GM12878 (cell line): ENCODE results near the gene ABRACL. TPM values are rescaled to one million over a fixed set of nuclear protein-coding genes. Genes with fewer than 3 reads are reported as not detected.

Source experiments
- ATAC-seq: fragments of 200-7000 bp; cut with Tn5 transposase; 3 replicates; pipeline ENCODE4 v1.9.1; 2020; ENCODE audit warnings: mild to moderate bottlenecking, moderate library complexity
- BruUV-seq: library from RNA; stranded (reverse); fragments of 400-500 nt; replicated peaks from 2 replicates; lab custom pipeline; 2021; lab: Mats Ljungman, UMichigan
- CTCF ChIA-PET: fragments of 300-600 bp; sonication (Branson Sonifier 250); formaldehyde crosslinking; extraction: SDS; loops from one replicate; lab custom pipeline; 2021; ENCODE audit warnings: inconsistent platforms; lab: Yijun Ruan, JAX
- POLR2A ChIA-PET: fragments of 350-600 bp; formaldehyde crosslinking; extraction: SDS; loops from one replicate; lab custom pipeline; 2021; ENCODE audit warnings: inconsistent platforms; lab: Charles Lee
- RAD21 ChIA-PET: fragments of 300-600 bp; sonication (Branson Sonifier 250); formaldehyde crosslinking; loops from one replicate; lab custom pipeline; 2023; ENCODE audit warnings: antibody characterized with exemption; ENCODE audit not compliant: unreplicated experiment; lab: Charles Lee
- SMC1A ChIA-PET: fragments of 300-600 bp; sonication (Branson Sonifier 250); formaldehyde crosslinking; loops from one replicate; lab custom pipeline; 2023; ENCODE audit not compliant: unreplicated experiment, uncharacterized antibody; lab: Charles Lee
- DNase-seq: peaks from one replicate; pipeline ENCODE4 v3.0.0-alpha.2; 2011; ENCODE audit warnings: low read depth, low spot score
- FAIRE-seq: peaks from 3 replicates; lab custom pipeline; 2011; peaks lifted over from hg19 to GRCh38; lab: Jason Lieb, UNC
- H2AFZ ChIP-seq: 2 replicates; pipeline ENCODE4 v1.6.0; 2011; ENCODE audit warnings: low read depth, low read length, control low read depth; ENCODE audit not compliant: control insufficient read depth
- H3K27ac ChIP-seq: 2 replicates; pipeline ENCODE4 v1.5.1; 2011; ENCODE audit warnings: control low read depth; ENCODE audit not compliant: control insufficient read depth, insufficient read depth
- H3K27me3 ChIP-seq, 2 experiments: replicated peaks in 1 of 2; 2 replicates each; pipeline versions ENCODE4 v1.6.0 to v1.6.1; 2011; ENCODE audit warnings: low read length in 1 of 2; ENCODE audit not compliant: control insufficient read depth in 2 of 2, insufficient read depth in 2 of 2
- H3K36me3 ChIP-seq, 2 experiments: 2 replicates each; pipeline ENCODE4 v1.5.1; 2011; ENCODE audit warnings: low read length in 1 of 2; ENCODE audit not compliant: control insufficient read depth in 2 of 2, insufficient read depth in 2 of 2
- H3K4me1 ChIP-seq: 2 replicates; pipeline ENCODE4 v1.6.1; 2011; ENCODE audit warnings: mild to moderate bottlenecking, low read length, moderate library complexity, mixed read lengths; ENCODE audit not compliant: control insufficient read depth, insufficient read depth
- H3K4me2 ChIP-seq: 2 replicates; pipeline ENCODE4 v1.6.0; 2011; ENCODE audit warnings: control low read depth; ENCODE audit not compliant: control insufficient read depth, insufficient read depth
- H3K4me3 ChIP-seq: fragments of 200-600 bp; sonication (generic); 2 replicates; pipeline ENCODE4 v1.5.1; 2016
- H3K79me2 ChIP-seq: 2 replicates; pipeline ENCODE4 v1.6.0; 2011; ENCODE audit warnings: low read length; ENCODE audit not compliant: control insufficient read depth, insufficient read depth
- H3K9ac ChIP-seq: 2 replicates; pipeline ENCODE4 v1.8.0; 2011; ENCODE audit warnings: low read length, control low read depth, mixed read lengths; ENCODE audit not compliant: control insufficient read depth, insufficient read depth
- H3K9me3 ChIP-seq: replicated peaks from 3 replicates; pipeline ENCODE4 v1.5.1; 2011; ENCODE audit warnings: mild to moderate bottlenecking, low read length; ENCODE audit not compliant: control insufficient read depth, insufficient read depth
- H4K20me1 ChIP-seq: 2 replicates; pipeline ENCODE4 v1.6.0; 2011; ENCODE audit not compliant: control insufficient read depth, insufficient read depth
- CTCF ChIP-seq, 3 experiments: IDR thresholded peaks in 2 of 3; conservative IDR thresholded peaks in 1 of 3; 2 replicates each; pipeline ENCODE4 v1.5.1; 2011; ENCODE audit warnings: low read depth in 3 of 3, low read length in 3 of 3, mild to moderate bottlenecking in 3 of 3, control low read depth in 2 of 3, moderate library complexity in 2 of 3, inconsistent platforms in 1 of 3, mixed read lengths in 1 of 3; ENCODE audit not compliant: control insufficient read depth in 2 of 3, insufficient read depth in 1 of 3; ENCODE audit errors: extremely low read depth in 1 of 3
- GABPA ChIP-seq: IDR thresholded peaks from 2 replicates; pipeline ENCODE4 v1.6.1; 2014; ENCODE audit warnings: antibody characterized with exemption, low read depth, mild to moderate bottlenecking, inconsistent platforms
- whole genome bisulfite sequencing: methylation state at CpG from one replicate; pipeline ENCODE4 v1.1.6; 2016; ENCODE audit warnings: low lambda C conversion rate; ENCODE audit not compliant: insufficient replicate concordance, insufficient coverage; ENCODE audit errors: missing lambda C conversion rate; 5-methylcytosine and 5-hydroxymethylcytosine counted together
- in situ Hi-C: fragments of 300-500 bp; cut with MboI; formaldehyde crosslinking; loops from 9 replicates; pipeline ENCODE4 v1.14.3; 2018; ENCODE audit warnings: mixed read lengths
- intact Hi-C: fragments of 100-400 bp; cut with micrococcal nuclease; formaldehyde crosslinking; loops from one replicate; pipeline ENCODE4 v1.14.2; 2022; ENCODE audit not compliant: unreplicated experiment
- polyA plus RNA-seq, 11 experiments: library from polyadenylated mRNA; depleted of rRNA in 4 of 11; unstranded in 6 of 11; stranded (reverse) in 5 of 11; fragments of >200 nt; fragmentation: Nextera tagmentation in 4 of 11; fragmentation: Illumina TruSeq in 1 of 11; extraction: Ambion mirVana in 4 of 11; extraction: Trizol in 1 of 11; gene quantifications; 1 replicate in 1 of 11; 2 replicates in 10 of 11; pipeline versions ENCODE4 v1.2.1 to v1.2.3, GENCODE V29; 2011 to 2016; ENCODE audit warnings: inconsistent platforms in 2 of 11, missing spikeins in 2 of 11, low read depth in 1 of 11
- total RNA-seq, 4 experiments: library from RNA; depleted of rRNA in 3 of 4; stranded (reverse); fragments of >200 nt in 3 of 4; fragmentation: Illumina TruSeq in 1 of 4; extraction: Trizol in 1 of 4; gene quantifications; 2 replicates each; pipeline versions ENCODE4 v1.2.1 to v1.2.3, GENCODE V29; 2013 to 2021

The ABRACL gene
- total and polyA plus RNA-seq, 10 of the 15 experiments (the other 5 are each of a cell fraction or from before 2014, with no cell fraction given): 111 to 647 (median 192) TPM

- WGBS: 74% methylated on average over 5 of the region's 5 CpGs
- H3K79me2 ChIP-seq: no peaks in the 10 kb centered on the region
- H3K9me3 ChIP-seq: no peaks in the 10 kb centered on the region
- DNase-seq: no peak
- CTCF ChIA-PET: interaction anchor here (0.6 kb wide), 1 partner anchor 61 kb away, joined by 3 read pairs; no protein-coding TSS in a partner anchor
- H3K27ac ChIP-seq: no peak overlapping the region
- intact Hi-C loops: no loop called here
- H3K4me2 ChIP-seq: no peak overlapping the region
- RAD21 ChIA-PET: interaction anchor here (0.6 kb wide), 1 partner anchor 25 kb away, joined by 3 read pairs; no protein-coding TSS in a partner anchor
- peaks cover 0 to 2% of the 10 kb centered on the region in 2 experiments; a peak in 2 of 4 replicates for H3K27me3 ChIP-seq
- POLR2A ChIA-PET: no interaction called here
- no peak overlapping the region for H2AFZ ChIP-seq
- no peaks in the 10 kb centered on the region for H3K36me3 ChIP-seq
- H3K4me3 ChIP-seq: no peak overlapping the region
- TF ChIP-seq GABPA (no peak), CTCF (IDR thresholded peaks at IDR 0.05 in 2 of 3, conservative IDR thresholded peaks at IDR 0.05 in 1 of 3; ENCODE audit: control insufficient read depth in 2 of 3, extremely low read depth in 1 of 3, insufficient read depth in 1 of 3, low read depth in 3 of 3, low read length in 3 of 3) (peak in 1 of 3 experiments; percentile 15; a peak in 1 of 6 replicates)
- TF ChIP-seq, all 136 proteins: peak for 1
- H3K4me1 ChIP-seq: no peaks in the 10 kb centered on the region
- no peak for ATAC-seq
- no peak overlapping the region for H3K9ac ChIP-seq
- in situ Hi-C loops: no loop called here
- no peaks in the 10 kb centered on the region for H4K20me1 ChIP-seq
- FAIRE-seq: no peak
- BruUV-seq: no TSS peak
- SMC1A ChIA-PET: interaction anchor here (0.8 kb wide), 1 partner anchor 234 kb away, joined by 3 read pairs; no protein-coding TSS in a partner anchor
Observed at GRCh38 chr6:139050770-139051313, 22.3 kb downstream of the ABRACL start.
